ENCODE data around the gene ARHGAP44. TPM values are rescaled to one million over a fixed set of nuclear protein-coding genes. Genes with fewer than 3 reads are reported as not detected.

ARHGAP44 gene
- polyA plus RNA-seq, 1 donor from 2014 or later: 5.9 TPM

DNA sequence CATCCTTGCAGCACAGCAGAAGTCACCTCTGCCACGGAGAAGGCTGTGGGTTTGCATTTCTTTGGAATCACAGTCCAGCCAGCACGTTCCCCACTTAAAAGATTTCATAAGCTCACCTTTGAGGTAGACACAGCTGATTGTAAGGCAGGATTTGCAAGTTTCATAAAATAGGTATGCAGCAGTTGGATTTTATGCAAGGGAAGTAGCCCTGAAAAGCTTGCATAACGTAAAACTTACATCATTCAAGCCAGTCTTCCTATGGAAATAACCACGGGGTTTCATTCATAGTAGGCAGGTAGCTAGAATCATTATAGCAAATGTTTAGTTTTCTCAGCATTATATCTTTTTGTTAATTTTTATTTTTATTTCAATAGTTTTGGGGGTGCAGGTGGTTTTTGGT, 49.8 kb upstream of the ARHGAP44 start:
- Histone ChIP-seq H4K20me1 (ENCODE audit: insufficient read depth) (no peaks in the 10 kb centered on the region), H3F3A (ENCODE audit: insufficient read depth, low read length, poor library complexity, severe bottlenecking) (no peaks in the 10 kb centered on the region), H3K9ac (ENCODE audit: low read length) (no peak overlapping the region), H3K79me2 (replicated peaks; ENCODE audit: insufficient read depth, low read length) (no peaks in the 10 kb centered on the region), H3K27ac (ENCODE audit: low read length) (no peak overlapping the region), H3K27me3 (ENCODE audit: insufficient read depth, low read depth, low read length) (no peaks in the 10 kb centered on the region), H3K9me3 (ENCODE audit: low read length) (no peaks in the 10 kb centered on the region), H3K36me3 (ENCODE audit: insufficient read depth, low read length) (no peaks in the 10 kb centered on the region), H2AFZ (ENCODE audit: low read depth, low read length) (no peak overlapping the region), H3K4me3 (ENCODE audit: low read length) (no peak overlapping the region), H3K4me2 (ENCODE audit: low read length) (no peak overlapping the region), H3K9me2 (ENCODE audit: insufficient read depth, low read length) (no peaks in the 10 kb centered on the region)
- TF ChIP-seq RAD21 (conservative IDR thresholded peaks at IDR 0.05): no peak
- TF ChIP-seq TAF1 (IDR thresholded peaks at IDR 0.05; ENCODE audit: low read depth): no peak
- no peak for TF ChIP-seq MXI1 (conservative IDR thresholded peaks at IDR 0.05; ENCODE audit: poor library complexity, severe bottlenecking)
- TF ChIP-seq, protein P1, sequence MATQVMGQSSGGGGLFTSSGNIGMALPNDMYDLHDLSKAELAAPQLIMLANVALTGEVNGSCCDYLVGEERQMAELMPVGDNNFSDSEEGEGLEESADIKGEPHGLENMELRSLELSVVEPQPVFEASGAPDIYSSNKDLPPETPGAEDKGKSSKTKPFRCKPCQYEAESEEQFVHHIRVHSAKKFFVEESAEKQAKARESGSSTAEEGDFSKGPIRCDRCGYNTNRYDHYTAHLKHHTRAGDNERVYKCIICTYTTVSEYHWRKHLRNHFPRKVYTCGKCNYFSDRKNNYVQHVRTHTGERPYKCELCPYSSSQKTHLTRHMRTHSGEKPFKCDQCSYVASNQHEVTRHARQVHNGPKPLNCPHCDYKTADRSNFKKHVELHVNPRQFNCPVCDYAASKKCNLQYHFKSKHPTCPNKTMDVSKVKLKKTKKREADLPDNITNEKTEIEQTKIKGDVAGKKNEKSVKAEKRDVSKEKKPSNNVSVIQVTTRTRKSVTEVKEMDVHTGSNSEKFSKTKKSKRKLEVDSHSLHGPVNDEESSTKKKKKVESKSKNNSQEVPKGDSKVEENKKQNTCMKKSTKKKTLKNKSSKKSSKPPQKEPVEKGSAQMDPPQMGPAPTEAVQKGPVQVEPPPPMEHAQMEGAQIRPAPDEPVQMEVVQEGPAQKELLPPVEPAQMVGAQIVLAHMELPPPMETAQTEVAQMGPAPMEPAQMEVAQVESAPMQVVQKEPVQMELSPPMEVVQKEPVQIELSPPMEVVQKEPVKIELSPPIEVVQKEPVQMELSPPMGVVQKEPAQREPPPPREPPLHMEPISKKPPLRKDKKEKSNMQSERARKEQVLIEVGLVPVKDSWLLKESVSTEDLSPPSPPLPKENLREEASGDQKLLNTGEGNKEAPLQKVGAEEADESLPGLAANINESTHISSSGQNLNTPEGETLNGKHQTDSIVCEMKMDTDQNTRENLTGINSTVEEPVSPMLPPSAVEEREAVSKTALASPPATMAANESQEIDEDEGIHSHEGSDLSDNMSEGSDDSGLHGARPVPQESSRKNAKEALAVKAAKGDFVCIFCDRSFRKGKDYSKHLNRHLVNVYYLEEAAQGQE (IDR thresholded peaks at IDR 0.05; ENCODE audit: borderline replicate concordance): no peak
- no peak for TF ChIP-seq SMC3 (conservative IDR thresholded peaks at IDR 0.05; ENCODE audit: poor library complexity)
- TF ChIP-seq, protein P2, sequence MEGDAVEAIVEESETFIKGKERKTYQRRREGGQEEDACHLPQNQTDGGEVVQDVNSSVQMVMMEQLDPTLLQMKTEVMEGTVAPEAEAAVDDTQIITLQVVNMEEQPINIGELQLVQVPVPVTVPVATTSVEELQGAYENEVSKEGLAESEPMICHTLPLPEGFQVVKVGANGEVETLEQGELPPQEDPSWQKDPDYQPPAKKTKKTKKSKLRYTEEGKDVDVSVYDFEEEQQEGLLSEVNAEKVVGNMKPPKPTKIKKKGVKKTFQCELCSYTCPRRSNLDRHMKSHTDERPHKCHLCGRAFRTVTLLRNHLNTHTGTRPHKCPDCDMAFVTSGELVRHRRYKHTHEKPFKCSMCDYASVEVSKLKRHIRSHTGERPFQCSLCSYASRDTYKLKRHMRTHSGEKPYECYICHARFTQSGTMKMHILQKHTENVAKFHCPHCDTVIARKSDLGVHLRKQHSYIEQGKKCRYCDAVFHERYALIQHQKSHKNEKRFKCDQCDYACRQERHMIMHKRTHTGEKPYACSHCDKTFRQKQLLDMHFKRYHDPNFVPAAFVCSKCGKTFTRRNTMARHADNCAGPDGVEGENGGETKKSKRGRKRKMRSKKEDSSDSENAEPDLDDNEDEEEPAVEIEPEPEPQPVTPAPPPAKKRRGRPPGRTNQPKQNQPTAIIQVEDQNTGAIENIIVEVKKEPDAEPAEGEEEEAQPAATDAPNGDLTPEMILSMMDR (IDR thresholded peaks at IDR 0.05; ENCODE audit: poor library complexity, severe bottlenecking): no peak
- no peak for TF ChIP-seq EP300 (conservative IDR thresholded peaks at IDR 0.05; ENCODE audit: poor library complexity, severe bottlenecking)
- TF ChIP-seq EZH2 (IDR thresholded peaks at IDR 0.05; ENCODE audit: borderline replicate concordance, insufficient read depth, low read length, poor library complexity, severe bottlenecking): no peak
- TF ChIP-seq POLR2AphosphoS5 (IDR thresholded peaks at IDR 0.05): no peak

- Histone ChIP-seq H3K36me3 (ENCODE audit: insufficient read depth, low read length) (no peaks in the 10 kb centered on the region), H3K27me3 (ENCODE audit: insufficient read depth, low read depth, low read length) (no peaks in the 10 kb centered on the region), H3K4me2 (ENCODE audit: low read length) (no peak overlapping the region), H3K27ac (ENCODE audit: low read length) (no peak overlapping the region), H4K20me1 (ENCODE audit: insufficient read depth) (no peaks in the 10 kb centered on the region), H3K9ac (ENCODE audit: low read length) (no peak overlapping the region), H3K79me2 (replicated peaks; ENCODE audit: insufficient read depth, low read length) (no peaks in the 10 kb centered on the region), H3K9me3 (ENCODE audit: low read length) (no peaks in the 10 kb centered on the region), H3K9me2 (ENCODE audit: insufficient read depth, low read length) (no peaks in the 10 kb centered on the region), H3K4me3 (ENCODE audit: low read length) (no peak overlapping the region), H3F3A (ENCODE audit: insufficient read depth, low read length, poor library complexity, severe bottlenecking) (no peaks in the 10 kb centered on the region), H2AFZ (ENCODE audit: low read depth, low read length) (no peak overlapping the region)
- TF ChIP-seq RAD21 (conservative IDR thresholded peaks at IDR 0.05) (no peak), SMC3 (conservative IDR thresholded peaks at IDR 0.05; ENCODE audit: poor library complexity) (no peak), EZH2 (IDR thresholded peaks at IDR 0.05; ENCODE audit: borderline replicate concordance, insufficient read depth, low read length, poor library complexity, severe bottlenecking) (no peak), POLR2AphosphoS5 (IDR thresholded peaks at IDR 0.05) (no peak), MXI1 (conservative IDR thresholded peaks at IDR 0.05; ENCODE audit: poor library complexity, severe bottlenecking) (no peak), TAF1 (IDR thresholded peaks at IDR 0.05; ENCODE audit: low read depth) (no peak), EP300 (conservative IDR thresholded peaks at IDR 0.05; ENCODE audit: poor library complexity, severe bottlenecking) (no peak)
- TF ChIP-seq, protein P2 (IDR thresholded peaks at IDR 0.05; ENCODE audit: poor library complexity, severe bottlenecking): no peak
- TF ChIP-seq, protein P1 (IDR thresholded peaks at IDR 0.05; ENCODE audit: borderline replicate concordance): no peak
Observed at GRCh38 chr17:12743046-12743445, 46.3 kb upstream of the ARHGAP44 start.
